ENCODE measurements around the gene KCNQ1.

GRCh38 chr11:2803186-2804091 is 358.6 kb downstream of the KCNQ1 start:
- TF ChIP-seq POLR2A (IDR thresholded peaks at IDR 0.05): no peak
- no peak for TF ChIP-seq CTCF (IDR thresholded peaks at IDR 0.05)

All from lower leg skin (tissue), 3 donors.